ENCODE results near the gene TNFSF12.

The TNFSF12 gene

GRCh38 chr17:7549401-7550055, 670 bp downstream of the TNFSF12 start:
- no peak for DNase-seq

- no peak for DNase-seq
Observed at GRCh38 chr17:7550344-7550743, 1.5 kb downstream of the TNFSF12 start.

GRCh38 chr17:7551396-7551795, 2.5 kb downstream of the TNFSF12 start:
- no peak for DNase-seq

- DNase-seq, result no peak
Observed at GRCh38 chr17:7552621-7553051, 3.8 kb downstream of the TNFSF12 start.

- DNase-seq, result no peak
Observed at GRCh38 chr17:7553356-7553755, 4.5 kb downstream of the TNFSF12 start.

GRCh38 chr17:7555320-7555948, 6.6 kb downstream of the TNFSF12 start:
- no peak for DNase-seq

- no peak for DNase-seq
Observed at GRCh38 chr17:7556627-7557026, 7.8 kb downstream of the TNFSF12 start.

GRCh38 chr17:7557147-7557764, 8.4 kb downstream of the TNFSF12 start:
- DNase-seq, result no peak

- no peak for DNase-seq
Observed at GRCh38 chr17:7557775-7558543, 9.1 kb downstream of the TNFSF12 start.

GRCh38 chr17:7558544-7559319, 9.9 kb downstream of the TNFSF12 start, which contains the start of gene TNFSF13:
TSS of gene TNFSF13 (plus strand) at chr17:7558750. CDS start at chr17:7559040, 290 bp downstream.
- DNase-seq, result no peak

GRCh38 chr17:7559320-7560171, 10.7 kb downstream of the TNFSF12 start:
- DNase-seq, result no peak

GRCh38 chr17:7560172-7561027, 11.5 kb downstream of the TNFSF12 start:
- DNase-seq, result no peak

GRCh38 chr17:7561028-7561575, 12.2 kb downstream of the TNFSF12 start:
- DNase-seq, result peak; percentile 76

GRCh38 chr17:7561589-7562207, 12.8 kb downstream of the TNFSF12 start, which contains the start of gene SENP3:
TSS of gene SENP3 (plus strand) at chr17:7561919. CDS start at chr17:7563077, 1,158 bp downstream.
- peak; percentile 88 for DNase-seq

- no peak for DNase-seq
Observed at GRCh38 chr17:7562208-7562605, 13.3 kb downstream of the TNFSF12 start.

- no peak for DNase-seq
Observed at GRCh38 chr17:7563115-7563869, 14.4 kb downstream of the TNFSF12 start.

- no peak for DNase-seq
Observed at GRCh38 chr17:7569571-7569970, 20.7 kb downstream of the TNFSF12 start.

GRCh38 chr17:7570351-7570750, 21.5 kb downstream of the TNFSF12 start:
- DNase-seq, result no peak

GRCh38 chr17:7572338-7572587, 23.4 kb downstream of the TNFSF12 start:
- DNase-seq, result no peak

Data from activated CD4-positive, alpha-beta T cell treated with anti-CD3 and anti-CD28 coated beads for 1 hour (primary cell).